ENCODE measurements around the gene PPIL4. TPM values are rescaled to one million over a fixed set of nuclear protein-coding genes. Genes with fewer than 3 reads are reported as not detected.

The PPIL4 gene
- total and polyA plus RNA-seq, 2 experiments from 2014 or later: 35.1 to 47.3 TPM

DNA sequence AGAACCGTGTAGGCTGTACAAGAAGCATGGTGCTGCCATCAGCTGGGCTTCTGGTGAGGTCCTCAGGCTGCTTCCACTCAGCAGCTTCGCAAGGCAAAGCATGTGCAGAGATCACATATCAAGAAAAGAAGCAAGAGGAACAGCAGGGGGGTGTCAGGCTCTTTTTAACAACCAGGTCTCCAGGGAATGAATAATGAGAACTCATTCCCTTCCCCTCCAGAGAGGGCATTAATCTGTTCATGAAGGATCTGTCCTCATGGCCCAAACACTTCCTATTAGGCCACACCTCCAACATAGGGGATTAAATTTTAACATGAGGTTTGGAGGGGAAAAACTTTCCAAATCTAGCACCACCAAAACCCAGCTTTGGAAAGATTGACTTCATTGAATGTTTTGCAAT is 40.3 kb upstream of the PPIL4 start:
- Histone ChIP-seq H3K4me1 (ENCODE audit: insufficient read depth) (no peaks in the 10 kb centered on the region), H3F3A (replicated peaks; ENCODE audit: low read depth) (0 out of 2 replicates have a peak, but pooled peaks cover 2% of the 10 kb centered on the region), H3K27me3 (ENCODE audit: insufficient read depth) (no peaks in the 10 kb centered on the region), H2AFZ (no peak overlapping the region), H3K4me3 (no peak overlapping the region), H3K9me2 (ENCODE audit: insufficient read depth) (no peaks in the 10 kb centered on the region), H4K20me1 (replicated peaks; ENCODE audit: insufficient read depth) (no peaks in the 10 kb centered on the region; the same call in 1 of the 2 replicates), H3K36me3 (ENCODE audit: insufficient read depth) (peaks cover 19% of the 10 kb centered on the region; the same call in 1 of the 2 replicates), H3K79me2 (replicated peaks; ENCODE audit: insufficient read depth) (no peaks in the 10 kb centered on the region), H3K4me2 (no peak overlapping the region), H3K27ac (ENCODE audit: low read depth) (no peak overlapping the region)
- ATAC-seq (no peak), DNase-seq (ENCODE audit: low spot score) (no peak)
- no peaks in the 10 kb centered on the region for H3K4me1 Mint-ChIP-seq
- H3K27me3 Mint-ChIP-seq (ENCODE audit: insufficient read depth, low read depth, poor library complexity): no peaks in the 10 kb centered on the region
- peaks cover 69% of the 10 kb centered on the region for H3K36me3 Mint-ChIP-seq (ENCODE audit: low read depth)
- no peaks in the 10 kb centered on the region for H3K9me3 Mint-ChIP-seq
- H3K27ac Mint-ChIP-seq: no peak overlapping the region
- no peak overlapping the region for H3K4me3 Mint-ChIP-seq
- TF ChIP-seq REST (IDR thresholded peaks at IDR 0.05; ENCODE audit: unreplicated experiment) (no peak), ZNF331 (CRISPR knock-in tag; IDR thresholded peaks at IDR 0.05; ENCODE audit: low read depth) (no peak)
- TF ChIP-seq, protein P1, sequence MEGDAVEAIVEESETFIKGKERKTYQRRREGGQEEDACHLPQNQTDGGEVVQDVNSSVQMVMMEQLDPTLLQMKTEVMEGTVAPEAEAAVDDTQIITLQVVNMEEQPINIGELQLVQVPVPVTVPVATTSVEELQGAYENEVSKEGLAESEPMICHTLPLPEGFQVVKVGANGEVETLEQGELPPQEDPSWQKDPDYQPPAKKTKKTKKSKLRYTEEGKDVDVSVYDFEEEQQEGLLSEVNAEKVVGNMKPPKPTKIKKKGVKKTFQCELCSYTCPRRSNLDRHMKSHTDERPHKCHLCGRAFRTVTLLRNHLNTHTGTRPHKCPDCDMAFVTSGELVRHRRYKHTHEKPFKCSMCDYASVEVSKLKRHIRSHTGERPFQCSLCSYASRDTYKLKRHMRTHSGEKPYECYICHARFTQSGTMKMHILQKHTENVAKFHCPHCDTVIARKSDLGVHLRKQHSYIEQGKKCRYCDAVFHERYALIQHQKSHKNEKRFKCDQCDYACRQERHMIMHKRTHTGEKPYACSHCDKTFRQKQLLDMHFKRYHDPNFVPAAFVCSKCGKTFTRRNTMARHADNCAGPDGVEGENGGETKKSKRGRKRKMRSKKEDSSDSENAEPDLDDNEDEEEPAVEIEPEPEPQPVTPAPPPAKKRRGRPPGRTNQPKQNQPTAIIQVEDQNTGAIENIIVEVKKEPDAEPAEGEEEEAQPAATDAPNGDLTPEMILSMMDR (conservative IDR thresholded peaks at IDR 0.05; ENCODE audit: low read depth in 2 of 2): 0 out of 4 replicates have a peak, but pooled peaks of 1 of the 2 experiments have one; percentile 0

- Mint-ChIP-seq H3K4me1 (no peaks in the 10 kb centered on the region), H3K36me3 (ENCODE audit: low read depth) (peaks cover 62% of the 10 kb centered on the region), H3K4me3 (no peak overlapping the region), H3K9me3 (no peaks in the 10 kb centered on the region), H3K27ac (no peak overlapping the region), H3K27me3 (ENCODE audit: insufficient read depth, low read depth, poor library complexity) (no peaks in the 10 kb centered on the region)
- no peak overlapping the region for H2AFZ ChIP-seq
- no peak overlapping the region for H3K27ac ChIP-seq (ENCODE audit: low read depth)
- no peaks in the 10 kb centered on the region for H3K27me3 ChIP-seq (ENCODE audit: insufficient read depth)
- ATAC-seq: no peak
- H3K9me2 ChIP-seq (ENCODE audit: insufficient read depth): no peaks in the 10 kb centered on the region
- no peaks in the 10 kb centered on the region for H3K4me1 ChIP-seq (ENCODE audit: insufficient read depth)
- H3F3A ChIP-seq (replicated peaks; ENCODE audit: low read depth): 0 out of 2 replicates have a peak, but pooled peaks cover 4% of the 10 kb centered on the region
- no peak overlapping the region for H3K4me3 ChIP-seq
- peaks cover 5% of the 10 kb centered on the region for H3K79me2 ChIP-seq (replicated peaks; ENCODE audit: insufficient read depth)
- no peak overlapping the region for H3K4me2 ChIP-seq
- DNase-seq (ENCODE audit: low spot score): no peak
- peaks cover 21% of the 10 kb centered on the region for H3K36me3 ChIP-seq (ENCODE audit: insufficient read depth)
- peaks cover 15% of the 10 kb centered on the region for H4K20me1 ChIP-seq (replicated peaks; ENCODE audit: insufficient read depth)
- TF ChIP-seq ZNF462 (CRISPR knock-in tag; IDR thresholded peaks at IDR 0.05): no peak
- no peak for TF ChIP-seq EZH2 (IDR thresholded peaks at IDR 0.05; ENCODE audit: low read depth, unreplicated experiment)
- TF ChIP-seq, protein P1 (conservative IDR thresholded peaks at IDR 0.05; ENCODE audit: low read depth in 2 of 2): no peak
- TF ChIP-seq STAT1 (IDR thresholded peaks at IDR 0.05; ENCODE audit: unreplicated experiment): no peak
- TF ChIP-seq NANOG (IDR thresholded peaks at IDR 0.05; ENCODE audit: borderline replicate concordance): no peak
Measured at GRCh38 chr6:149581349-149581748, 35.5 kb upstream of the PPIL4 start.

Measured in GM23338 (cell line).